VCaP (cell line): Measurements from ENCODE around the gene ADH6.

Experiments used
- H3K27ac ChIP-seq: fragments of 450-650 bp; 2 replicates; pipeline ENCODE4 v1.5.1; 2017
- CTCF ChIP-seq: fragments of 450-650 bp; conservative IDR thresholded peaks from 2 replicates; pipeline ENCODE4 v1.5.1; 2017; ENCODE audit warnings: mild to moderate bottlenecking, moderate library complexity

Gene ADH6

GRCh38 chr4:99161373-99162099 lies 57.5 kb downstream of the ADH6 start:
- no peak for TF ChIP-seq CTCF
- H3K27ac ChIP-seq = no peak overlapping the region

- peak; percentile 20; the same call in 1 of the 2 replicates for TF ChIP-seq CTCF
- H3K27ac ChIP-seq = no peak overlapping the region
Observed at GRCh38 chr4:99159699-99160098, 59.3 kb downstream of the ADH6 start.

- no peak for TF ChIP-seq CTCF
- H3K27ac ChIP-seq = no peak overlapping the region
Observed at GRCh38 chr4:99157478-99157935, 61.5 kb downstream of the ADH6 start.

- no peak overlapping the region for H3K27ac ChIP-seq
- no peak for TF ChIP-seq CTCF
Observed at GRCh38 chr4:99156992-99157391, 62.1 kb downstream of the ADH6 start.

GRCh38 chr4:99154658-99155342 lies 64.2 kb downstream of the ADH6 start:
- no peak overlapping the region for H3K27ac ChIP-seq

More at GRCh38 chr4:99154658-99155342, 64.2 kb downstream of the ADH6 start:
- TF ChIP-seq CTCF = no peak
